ENCODE measurements around the gene LY86.
"Not testable (repeated sequence)": the region's sequence is repeated elsewhere in the genome, so short reads cannot be mapped to it uniquely, and the experiment has no call there.

Gene LY86

GRCh38 chr6:6654599-6655575 lies 66.4 kb downstream of the LY86 start:
- DNase-seq (ENCODE audit: low read depth), result no peak

DNA sequence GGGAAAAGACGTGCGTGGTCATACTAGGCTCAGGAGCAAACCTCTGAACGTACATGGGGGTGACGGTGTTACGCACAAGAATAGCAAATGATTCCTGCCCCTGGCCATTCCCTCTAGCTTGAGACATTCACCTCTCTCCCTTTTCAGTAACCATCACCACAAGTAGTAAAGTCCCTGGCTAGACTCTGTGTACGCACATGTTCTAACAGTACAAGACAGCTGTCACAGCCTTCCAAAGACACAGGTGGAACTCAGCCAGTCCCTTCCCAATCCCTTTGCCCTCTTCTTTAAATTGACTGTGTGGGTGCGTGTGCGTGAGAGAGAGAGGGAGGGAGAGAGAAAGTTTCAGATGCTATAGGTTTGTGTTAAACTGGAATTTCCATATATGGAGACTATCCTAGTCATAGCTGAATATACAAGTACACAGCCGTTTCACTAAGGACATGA lies 67.3 kb downstream of the LY86 start:
- no peak for DNase-seq (ENCODE audit: low read depth)

GRCh38 chr6:6656287-6656686 lies 67.8 kb downstream of the LY86 start:
- no peak for DNase-seq (ENCODE audit: low read depth)

- no peak for DNase-seq (ENCODE audit: low read depth)
Observed at GRCh38 chr6:6657085-6657819, 68.7 kb downstream of the LY86 start.

GRCh38 chr6:6657820-6658217 lies 69.3 kb downstream of the LY86 start:
- no peak for DNase-seq (ENCODE audit: low read depth)

DNA sequence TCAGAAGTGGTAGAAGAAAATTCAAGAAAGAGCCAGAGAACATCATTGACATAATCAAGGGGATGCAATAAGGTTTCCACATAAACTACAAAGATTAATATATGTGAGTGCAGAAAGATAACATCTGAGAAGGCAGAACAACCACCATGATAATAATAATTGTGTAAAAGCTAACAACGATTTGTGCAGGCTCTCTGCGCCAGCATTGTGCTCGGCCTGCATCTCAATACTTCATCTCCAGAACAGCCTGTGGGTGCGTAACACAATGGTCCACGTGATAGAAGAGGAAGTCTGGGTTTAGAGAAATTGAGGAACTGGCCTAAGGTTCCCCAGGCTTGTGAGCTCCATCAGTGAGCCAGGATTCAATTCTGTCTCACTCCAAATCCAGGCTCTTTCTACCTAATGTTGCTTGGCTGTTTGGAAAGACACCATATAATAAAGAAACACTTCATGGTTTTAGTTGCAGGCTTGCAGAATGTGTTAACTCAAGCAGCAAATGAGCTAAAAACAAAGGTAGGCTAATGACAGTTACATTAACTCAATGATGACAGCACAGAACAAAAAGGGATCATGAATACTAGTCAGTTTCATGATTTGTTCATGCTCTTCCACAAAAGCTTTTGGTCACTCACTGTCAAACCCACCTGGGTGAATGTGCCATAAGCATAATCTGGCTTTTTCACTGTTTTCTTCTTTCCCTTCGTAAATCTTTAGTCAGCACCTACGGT lies 71.2 kb downstream of the LY86 start:
- no peak for DNase-seq (ENCODE audit: low read depth)

GRCh38 chr6:6660339-6661045 lies 72.0 kb downstream of the LY86 start:
- DNase-seq (ENCODE audit: low read depth), result no peak

GRCh38 chr6:6661191-6661590 lies 72.7 kb downstream of the LY86 start:
- no peak for DNase-seq (ENCODE audit: low read depth)

DNA sequence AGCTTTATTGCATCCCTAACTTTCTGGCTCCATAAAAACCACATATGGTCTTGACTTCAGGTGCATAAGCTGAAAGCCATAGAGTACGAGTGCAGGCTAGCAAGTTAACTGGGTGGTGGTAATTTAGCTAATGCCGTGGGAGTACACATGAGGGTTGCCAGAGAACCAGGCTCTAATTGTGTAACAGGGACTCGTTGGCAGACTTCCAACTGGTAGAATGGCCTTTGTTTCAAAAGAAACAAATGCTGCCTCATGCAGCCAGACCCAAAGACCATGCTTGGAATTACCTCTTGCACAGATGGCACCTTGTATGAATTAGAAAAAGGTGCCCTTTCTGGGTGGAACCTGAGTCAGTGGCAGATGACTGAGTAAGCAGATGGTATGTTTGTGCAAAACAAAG lies 73.2 kb downstream of the LY86 start:
- no peak for DNase-seq (ENCODE audit: low read depth)

DNA sequence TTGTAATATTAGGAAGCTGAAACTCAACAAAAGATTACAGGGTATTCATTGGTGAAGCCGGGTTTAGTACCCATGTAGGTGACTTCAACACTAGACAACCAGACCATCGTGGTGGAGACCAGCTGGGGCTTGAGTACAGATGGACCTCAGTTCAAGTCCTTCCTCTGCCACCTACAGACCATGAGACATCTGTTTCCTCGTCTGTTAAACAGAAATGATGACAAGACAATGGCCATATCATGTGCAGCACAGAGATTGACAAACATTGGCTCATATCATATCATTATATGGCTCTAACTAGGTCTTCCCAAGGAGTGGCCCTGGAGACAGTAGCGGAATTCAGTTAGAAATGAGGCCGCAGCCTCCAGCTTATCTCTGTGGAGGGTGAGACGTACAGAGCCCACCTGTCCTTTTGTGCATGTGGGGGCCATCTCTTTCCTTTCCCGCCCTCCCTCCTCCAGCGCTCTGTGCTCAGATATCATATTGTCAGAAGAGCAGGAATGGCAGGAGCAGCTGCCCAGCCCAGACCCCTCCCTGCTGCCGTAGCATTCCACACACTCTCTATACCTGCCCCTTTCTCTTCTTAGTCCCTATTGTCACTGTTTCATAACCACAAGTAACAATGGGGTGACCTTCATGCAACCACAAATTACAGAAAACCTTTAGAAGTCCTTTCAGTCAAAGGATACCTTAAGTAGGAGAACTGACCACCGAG lies 75.1 kb downstream of the LY86 start:
- no peak for DNase-seq (ENCODE audit: low read depth)

DNA sequence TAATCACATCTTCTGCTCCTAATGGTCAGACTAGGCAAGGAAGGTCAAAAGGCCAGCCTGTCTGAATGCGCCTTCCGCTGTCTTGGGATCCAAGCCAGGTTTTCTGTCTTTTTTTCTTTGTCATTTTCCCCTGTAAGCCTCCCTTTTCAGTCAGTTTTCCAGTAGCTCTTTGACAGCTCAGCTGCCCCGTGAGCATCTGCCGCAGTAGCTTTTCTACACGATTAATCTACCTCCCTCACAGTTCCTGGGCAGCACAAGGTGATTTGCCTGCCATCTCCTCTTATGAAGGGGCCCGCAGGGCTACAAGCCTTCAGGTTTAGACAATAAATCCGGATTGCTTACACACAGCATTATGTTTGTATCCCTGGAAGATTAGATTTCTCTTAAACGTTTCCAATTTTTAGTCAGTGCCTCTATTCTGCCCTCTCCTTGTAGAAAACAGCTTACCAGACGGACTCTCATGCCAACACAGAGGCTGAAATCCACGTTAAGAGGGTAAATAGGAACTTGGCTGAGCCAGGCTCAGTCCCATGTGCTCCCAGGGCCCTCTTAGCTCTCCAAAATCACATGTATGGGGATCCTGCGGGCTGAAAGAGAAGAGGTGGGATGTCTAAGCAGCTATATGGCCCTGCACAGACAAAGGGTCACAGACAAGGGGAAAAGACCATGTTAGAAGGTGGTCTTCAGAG lies 77.2 kb downstream of the LY86 start:
- no peak for DNase-seq (ENCODE audit: low read depth)

DNA sequence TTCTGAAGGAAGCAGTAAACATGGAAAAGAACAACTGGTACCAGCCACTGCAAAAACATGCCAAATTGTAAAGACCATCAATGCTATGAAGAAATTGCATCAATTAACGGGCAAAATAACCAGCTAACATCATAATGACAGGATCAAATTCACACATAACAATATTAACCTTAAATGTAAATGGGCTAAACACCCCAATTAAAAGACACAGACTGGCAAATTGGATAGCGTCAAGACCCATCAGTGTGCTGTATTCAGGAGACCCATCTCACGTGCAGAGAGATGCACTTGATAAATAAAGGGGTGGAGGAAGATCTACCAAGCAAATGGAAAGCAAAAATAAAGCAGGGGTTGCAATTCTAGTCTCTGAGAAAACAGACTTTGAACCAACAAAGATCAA lies 81.6 kb downstream of the LY86 start:
- DNase-seq (ENCODE audit: low read depth), result not testable (repeated sequence)

DNA sequence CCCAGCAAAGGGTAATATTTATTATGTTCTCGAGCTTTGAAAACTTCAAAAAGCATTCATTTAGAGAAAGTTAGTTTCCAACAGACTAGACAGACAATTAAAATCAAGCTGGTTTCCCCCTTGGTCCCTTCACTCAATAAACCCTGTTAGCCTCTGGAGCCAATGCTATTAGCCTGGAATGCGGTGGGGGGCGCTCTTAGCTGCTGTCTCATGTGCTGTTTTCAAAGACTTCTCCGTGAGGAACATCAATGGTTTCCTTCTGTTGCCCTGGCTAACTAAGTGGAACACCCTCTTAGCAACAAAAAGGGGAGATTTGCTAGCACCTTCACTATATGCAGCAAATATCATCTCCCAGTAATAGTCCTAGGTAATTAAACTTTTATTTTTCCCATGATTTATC lies 86.4 kb downstream of the LY86 start:
- DNase-seq (ENCODE audit: low read depth), result no peak

DNA sequence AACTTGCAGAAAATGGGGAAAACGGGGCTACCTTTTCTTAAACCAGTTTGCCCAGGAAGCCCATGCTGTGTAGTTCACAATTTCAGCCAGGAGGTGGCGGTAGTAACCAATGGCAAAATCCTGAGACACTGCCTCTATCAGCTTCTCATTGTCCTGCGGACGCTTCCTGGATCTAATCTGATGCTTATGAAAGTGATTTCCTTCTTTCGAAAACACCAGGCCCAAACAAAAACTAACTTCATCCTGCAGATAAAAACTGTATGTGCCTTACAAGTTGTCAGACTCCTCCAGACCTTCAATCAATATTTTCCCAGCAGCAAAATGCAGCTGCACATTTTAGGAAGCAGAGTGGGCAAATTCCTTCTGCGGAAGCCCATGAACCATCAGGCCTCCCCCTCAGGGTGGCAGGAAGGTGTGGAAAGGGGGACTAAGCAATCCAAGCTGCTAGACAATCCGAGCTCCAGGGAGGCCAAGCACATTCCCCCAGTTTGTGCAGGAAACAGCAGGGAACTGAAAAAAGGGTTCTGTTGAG lies 88.5 kb downstream of the LY86 start:
- peak; percentile 75 for DNase-seq (ENCODE audit: low read depth)

DNA sequence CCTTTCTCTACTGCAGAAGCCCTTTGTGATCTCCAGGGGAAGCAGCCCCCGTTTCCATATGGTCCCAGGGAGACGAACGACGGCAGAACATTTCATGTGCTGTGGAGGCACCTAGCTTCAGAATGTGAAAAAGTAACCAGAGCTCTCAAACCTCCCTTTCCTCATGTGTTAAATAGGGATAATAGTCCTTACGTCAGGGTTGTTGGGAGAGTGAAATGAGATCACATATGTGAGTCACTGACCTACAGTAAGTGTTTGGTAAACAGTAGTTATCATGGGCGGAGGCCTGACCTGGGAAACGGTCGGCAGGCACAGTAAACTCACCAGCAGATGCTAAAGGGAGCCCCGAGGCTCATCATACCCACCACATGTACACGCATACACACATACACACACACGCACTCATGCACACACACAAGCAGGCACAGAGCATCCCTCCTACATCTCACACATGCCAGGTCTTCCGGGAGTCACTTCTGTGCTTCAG lies 89.7 kb downstream of the LY86 start:
- DNase-seq (ENCODE audit: low read depth), result no peak

GRCh38 chr6:6678811-6679210 lies 90.3 kb downstream of the LY86 start:
- DNase-seq (ENCODE audit: low read depth), result no peak

- DNase-seq (ENCODE audit: low read depth), result no peak
Observed at GRCh38 chr6:6679633-6680032, 91.1 kb downstream of the LY86 start.

DNA sequence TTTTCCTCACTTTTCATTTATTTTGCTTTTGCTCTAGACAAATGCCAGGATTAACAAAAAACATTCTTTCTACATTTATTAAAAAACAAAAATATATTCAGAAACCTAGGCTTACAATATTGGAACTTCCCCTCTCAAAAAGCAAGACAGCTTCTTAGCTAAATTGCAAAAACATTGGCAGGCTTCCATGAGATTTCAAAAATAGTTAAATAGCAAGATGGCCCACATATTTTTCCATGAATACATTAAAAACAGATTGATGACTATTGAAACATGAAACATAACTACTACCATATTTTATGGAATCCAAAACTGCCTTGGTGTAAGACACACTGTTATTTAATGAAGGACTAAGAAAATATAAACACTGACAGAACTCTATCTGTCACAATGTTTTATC lies 92.0 kb downstream of the LY86 start:
- no peak for DNase-seq (ENCODE audit: low read depth)

DNA sequence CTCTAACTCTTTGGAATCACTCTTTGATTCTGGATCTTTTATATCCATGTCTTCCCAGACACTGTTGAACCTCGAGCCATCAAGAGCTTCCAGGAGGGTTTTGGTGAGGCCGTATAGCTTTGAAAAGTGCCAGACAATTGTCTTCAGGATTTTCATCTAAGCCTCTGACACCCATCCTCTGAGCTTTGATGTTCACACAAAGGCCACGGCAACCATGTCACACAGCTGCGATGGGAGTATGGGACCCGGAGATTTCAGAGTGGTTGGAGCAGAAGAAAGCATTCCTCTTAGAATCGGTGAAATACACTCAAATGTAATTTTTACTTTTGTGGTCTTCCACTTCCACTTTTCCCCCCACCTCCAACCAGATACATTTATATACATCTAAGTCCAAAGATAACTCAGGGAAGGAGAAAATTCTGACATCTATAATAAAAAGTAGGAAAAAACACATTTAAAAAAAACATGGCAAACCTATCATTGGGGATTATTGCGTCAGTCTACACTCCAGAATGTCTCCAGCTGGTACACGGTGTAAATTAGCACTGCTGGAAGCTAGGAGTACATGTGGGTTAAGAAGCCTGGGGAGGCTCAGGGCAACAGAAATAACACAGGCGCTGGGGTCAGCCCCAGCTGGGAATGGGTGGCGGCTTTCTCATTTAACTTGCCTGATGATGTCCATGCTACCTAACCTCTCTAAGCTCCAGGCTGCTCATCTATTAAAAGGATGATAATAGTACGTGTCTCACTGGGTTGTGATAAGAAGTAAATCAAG lies 92.7 kb downstream of the LY86 start:
- DNase-seq (ENCODE audit: low read depth), result no peak
